ENCODE data around the gene CXXC4.

The CXXC4 gene

GRCh38 chr4:104494822-104495559 is at the start of gene CXXC4:
TSS of gene CXXC4 (minus strand) at chr4:104494894. CDS start at chr4:104491802, 3,092 bp downstream.
- no peak for DNase-seq (ENCODE audit: low read depth in 3 of 3)

GRCh38 chr4:104533156-104533555 is 38.5 kb upstream of the CXXC4 start:
- no peak for DNase-seq (ENCODE audit: low read depth in 3 of 3)

- no peak for DNase-seq (ENCODE audit: low read depth in 3 of 3)
Observed at GRCh38 chr4:104532677-104533076, 38.0 kb upstream of the CXXC4 start.

GRCh38 chr4:104531390-104531789 is 36.7 kb upstream of the CXXC4 start:
- no peak for DNase-seq (ENCODE audit: low read depth in 3 of 3)

- no peak for DNase-seq (ENCODE audit: low read depth in 3 of 3)
Observed at GRCh38 chr4:104530426-104530825, 35.7 kb upstream of the CXXC4 start.

- no peak for DNase-seq (ENCODE audit: low read depth in 3 of 3)
Observed at GRCh38 chr4:104524591-104524990, 29.9 kb upstream of the CXXC4 start.

GRCh38 chr4:104524026-104524425 is 29.3 kb upstream of the CXXC4 start:
- DNase-seq (ENCODE audit: low read depth in 3 of 3), result no peak

- no peak for DNase-seq (ENCODE audit: low read depth in 3 of 3)
Observed at GRCh38 chr4:104519588-104519987, 24.9 kb upstream of the CXXC4 start.

GRCh38 chr4:104516884-104517283 is 22.2 kb upstream of the CXXC4 start:
- DNase-seq (ENCODE audit: low read depth in 3 of 3), result no peak

GRCh38 chr4:104508224-104508623 is 13.5 kb upstream of the CXXC4 start:
- DNase-seq (ENCODE audit: low read depth in 3 of 3), result no peak

- DNase-seq (ENCODE audit: low read depth in 3 of 3), result no peak
Observed at GRCh38 chr4:104507112-104507511, 12.4 kb upstream of the CXXC4 start.

- no peak for DNase-seq (ENCODE audit: low read depth in 3 of 3)
Observed at GRCh38 chr4:104504536-104504935, 9.8 kb upstream of the CXXC4 start.

GRCh38 chr4:104502471-104502870 is 7.8 kb upstream of the CXXC4 start:
- no peak for DNase-seq (ENCODE audit: low read depth in 3 of 3)

GRCh38 chr4:104501290-104501689 is 6.6 kb upstream of the CXXC4 start:
- DNase-seq (ENCODE audit: low read depth in 3 of 3), result no peak

- no peak for DNase-seq (ENCODE audit: low read depth in 3 of 3)
Observed at GRCh38 chr4:104500442-104500841, 5.7 kb upstream of the CXXC4 start.

- DNase-seq (ENCODE audit: low read depth in 3 of 3), result no peak
Observed at GRCh38 chr4:104494185-104494584, 509 bp downstream of the CXXC4 start.

GRCh38 chr4:104493081-104493831 is 1.4 kb downstream of the CXXC4 start:
- no peak for DNase-seq (ENCODE audit: low read depth in 3 of 3)

GRCh38 chr4:104492183-104492771 is 2.4 kb downstream of the CXXC4 start:
- DNase-seq (ENCODE audit: low read depth in 3 of 3), result no peak

GRCh38 chr4:104491481-104492182 is 3.1 kb downstream of the CXXC4 start:
- no peak for DNase-seq (ENCODE audit: low read depth in 3 of 3)

GRCh38 chr4:104490770-104491480 is 3.8 kb downstream of the CXXC4 start:
- no peak for DNase-seq (ENCODE audit: low read depth in 3 of 3)

- no peak for DNase-seq (ENCODE audit: low read depth in 3 of 3)
Observed at GRCh38 chr4:104490096-104490769, 4.5 kb downstream of the CXXC4 start.
